Vagina (tissue), 2 donors: ENCODE results near the gene GPHB5. TPM values are rescaled to one million over a fixed set of nuclear protein-coding genes. Genes with fewer than 3 reads are reported as not detected.
"Not testable (repeated sequence)": the region's sequence is repeated elsewhere in the genome, so short reads cannot be mapped to it uniquely, and the experiment has no call there.

Source experiments
- DNase-seq, 2 donors: peaks; one replicate each; pipeline ENCODE4 v3.0.0-alpha.2; 2017; ENCODE audit errors: extremely low spot score in 2 of 2
- H3K27ac ChIP-seq: fragments of 200-600 bp; sonication (generic); one replicate; pipeline ENCODE4 v1.5.1; 2019
- H3K27me3 ChIP-seq: fragments of 200-600 bp; sonication (generic); one replicate; pipeline ENCODE4 v1.5.1; 2019
- H3K36me3 ChIP-seq, 2 donors: fragments of 200-600 bp; sonication (generic); one replicate each; pipeline ENCODE4 v1.5.1; 2017 to 2019
- H3K4me1 ChIP-seq: fragments of 200-600 bp; sonication (generic); one replicate; pipeline ENCODE4 v1.5.1; 2019
- H3K4me3 ChIP-seq, 2 donors: fragments of 200-600 bp; sonication (generic); 1 replicate in 1 of 2; 2 replicates in 1 of 2; pipeline ENCODE4 v1.5.1; 2016 to 2019
- H3K9me3 ChIP-seq: fragments of 200-600 bp; sonication (generic); one replicate; pipeline ENCODE4 v1.5.1; 2019
- POLR2A ChIP-seq, 2 donors: fragments of 450-650 bp; IDR thresholded peaks; one replicate each; pipeline ENCODE4 v1.6.1; 2017; ENCODE audit warnings: antibody characterized with exemption in 2 of 2, mild to moderate bottlenecking in 2 of 2, moderate library complexity in 2 of 2
- POLR2AphosphoS5 ChIP-seq, 2 donors: sonication (generic); formaldehyde crosslinking; IDR thresholded peaks; one replicate each; pipeline ENCODE4 v1.9.0; 2017; ENCODE audit warnings: antibody characterized with exemption in 2 of 2, mild to moderate bottlenecking in 2 of 2, low read depth in 1 of 2; ENCODE audit not compliant: insufficient read depth in 1 of 2
- intact Hi-C: fragments of 100-400 bp; cut with DNase I; formaldehyde crosslinking; loops from one replicate; pipeline ENCODE4 v1.15.1; 2023
- total RNA-seq: library from RNA; depleted of rRNA; stranded (reverse); fragments of >200 nt; gene quantifications from one replicate; pipeline ENCODE4 v1.2.3, GENCODE V29; 2016
- TF ChIP-seq, protein P1 (sequence below), 3 experiments: fragments of 450-650 bp in 2 of 3; fragments of 200-600 bp in 1 of 3; sonication (generic) in 1 of 3; IDR thresholded peaks; one replicate each; pipeline ENCODE4 v1.5.1; 2017 to 2019; ENCODE audit warnings: antibody characterized with exemption in 3 of 3, mild to moderate bottlenecking in 2 of 3, moderate library complexity in 2 of 3

Gene GPHB5
- total RNA-seq, 1 donor from 2014 or later, result not detected

DNA sequence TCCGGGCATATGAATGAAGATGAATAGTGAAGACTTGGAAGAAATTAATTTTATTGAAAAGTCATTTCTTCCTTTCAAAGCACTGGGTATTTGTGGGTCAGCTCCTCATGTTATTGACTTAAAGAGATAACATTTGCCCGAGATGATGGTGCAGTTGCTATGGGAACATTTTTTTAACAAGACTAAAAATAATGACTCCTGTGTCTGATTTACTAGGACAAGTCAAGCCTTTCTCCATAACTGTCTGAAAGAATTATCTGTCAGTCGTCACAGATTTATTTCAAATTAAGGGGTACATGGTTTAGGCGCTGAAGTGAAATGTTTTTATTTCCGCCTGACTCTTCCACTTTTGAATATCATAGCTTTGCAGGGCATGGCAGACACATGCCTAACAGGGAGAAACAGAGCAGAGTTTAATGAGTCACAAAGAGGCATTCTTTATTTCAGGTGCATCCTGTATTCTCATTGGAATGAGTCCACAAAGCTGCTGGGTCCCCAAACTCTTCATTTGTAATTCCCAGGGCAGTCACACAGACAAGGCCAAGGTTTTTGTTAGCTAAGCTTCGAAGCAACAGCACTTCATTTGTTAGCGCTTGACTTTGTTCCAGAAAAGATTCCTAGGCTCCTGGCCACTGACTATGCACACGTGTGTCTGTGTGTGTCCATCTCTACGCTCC, 4.3 kb upstream of the GPHB5 start:
- Histone ChIP-seq H3K36me3 (no peaks in the 10 kb centered on the region), H3K4me3 (no peak overlapping the region), H3K4me1 (no peaks in the 10 kb centered on the region), H3K9me3 (no peaks in the 10 kb centered on the region), H3K27ac (no peak overlapping the region), H3K27me3 (no peaks in the 10 kb centered on the region)
- intact Hi-C loops, result no loop called here
- TF ChIP-seq POLR2A (IDR thresholded peaks at IDR 0.05) (no peak), POLR2AphosphoS5 (IDR thresholded peaks at IDR 0.05; ENCODE audit: insufficient read depth in 1 of 2, low read depth in 1 of 2) (no peak)
- TF ChIP-seq, protein P1, sequence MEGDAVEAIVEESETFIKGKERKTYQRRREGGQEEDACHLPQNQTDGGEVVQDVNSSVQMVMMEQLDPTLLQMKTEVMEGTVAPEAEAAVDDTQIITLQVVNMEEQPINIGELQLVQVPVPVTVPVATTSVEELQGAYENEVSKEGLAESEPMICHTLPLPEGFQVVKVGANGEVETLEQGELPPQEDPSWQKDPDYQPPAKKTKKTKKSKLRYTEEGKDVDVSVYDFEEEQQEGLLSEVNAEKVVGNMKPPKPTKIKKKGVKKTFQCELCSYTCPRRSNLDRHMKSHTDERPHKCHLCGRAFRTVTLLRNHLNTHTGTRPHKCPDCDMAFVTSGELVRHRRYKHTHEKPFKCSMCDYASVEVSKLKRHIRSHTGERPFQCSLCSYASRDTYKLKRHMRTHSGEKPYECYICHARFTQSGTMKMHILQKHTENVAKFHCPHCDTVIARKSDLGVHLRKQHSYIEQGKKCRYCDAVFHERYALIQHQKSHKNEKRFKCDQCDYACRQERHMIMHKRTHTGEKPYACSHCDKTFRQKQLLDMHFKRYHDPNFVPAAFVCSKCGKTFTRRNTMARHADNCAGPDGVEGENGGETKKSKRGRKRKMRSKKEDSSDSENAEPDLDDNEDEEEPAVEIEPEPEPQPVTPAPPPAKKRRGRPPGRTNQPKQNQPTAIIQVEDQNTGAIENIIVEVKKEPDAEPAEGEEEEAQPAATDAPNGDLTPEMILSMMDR (IDR thresholded peaks at IDR 0.05), result no peak
- DNase-seq, result no peak

DNA sequence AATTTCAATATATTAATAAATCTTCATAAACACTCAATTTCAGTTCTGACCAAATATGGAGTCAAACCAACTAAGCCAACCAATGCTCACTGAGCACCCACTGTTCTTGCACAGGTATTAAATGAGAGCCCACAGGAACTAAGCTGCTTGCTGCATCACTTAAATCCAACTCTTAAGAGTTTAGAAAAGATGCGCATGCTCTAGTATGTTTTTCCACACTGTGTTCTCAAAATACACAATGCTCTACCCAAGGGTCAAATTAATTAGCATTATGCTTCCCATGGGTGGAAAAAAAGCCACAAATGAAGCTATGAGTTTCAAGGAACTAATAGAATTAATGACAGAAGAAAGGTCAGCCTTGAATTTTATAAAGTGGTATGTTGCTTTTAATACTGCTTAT, 3.7 kb upstream of the GPHB5 start:
- no peak for DNase-seq
- H3K4me1 ChIP-seq, result no peaks in the 10 kb centered on the region
- intact Hi-C loops, result no loop called here

DNA sequence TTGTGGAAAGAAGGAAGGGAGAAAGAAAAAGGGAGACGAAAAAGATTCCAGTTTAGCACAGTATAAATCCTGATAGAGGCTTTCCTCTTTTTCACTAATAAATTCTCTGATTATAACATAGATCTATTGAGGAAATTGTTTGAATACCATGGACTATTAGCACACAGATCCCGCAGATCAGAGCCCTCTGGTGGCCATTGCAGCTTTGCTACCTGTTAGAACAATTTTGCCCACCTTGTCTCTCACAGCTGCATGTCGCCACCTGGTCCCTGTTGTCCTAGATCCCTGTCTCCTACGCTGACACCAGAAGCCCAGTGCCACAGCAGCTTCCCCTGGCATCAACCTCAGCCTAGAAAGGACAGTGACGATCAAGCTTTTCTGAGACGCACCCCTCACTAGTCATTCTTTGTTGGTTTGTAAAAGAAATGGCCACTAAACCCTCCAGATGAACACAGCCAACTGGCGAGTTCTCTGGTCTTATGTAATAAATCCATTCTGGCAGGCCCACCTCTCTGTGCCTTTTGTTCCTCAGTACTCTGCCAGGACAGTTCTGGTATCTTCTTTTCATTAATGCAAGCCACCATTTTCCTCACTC, 9.9 kb downstream of the GPHB5 start:
- no peaks in the 10 kb centered on the region for H3K9me3 ChIP-seq
- H3K4me3 ChIP-seq, result no peak overlapping the region

More for the DNA sequence above, 3.7 kb upstream of the GPHB5 start:
- Histone ChIP-seq H3K4me3 (no peak overlapping the region), H3K36me3 (no peaks in the 10 kb centered on the region), H3K27me3 (no peaks in the 10 kb centered on the region), H3K9me3 (no peaks in the 10 kb centered on the region), H3K27ac (no peak overlapping the region)
- TF ChIP-seq, protein P1 (IDR thresholded peaks at IDR 0.05), result no peak
- TF ChIP-seq POLR2A (IDR thresholded peaks at IDR 0.05) (no peak), POLR2AphosphoS5 (IDR thresholded peaks at IDR 0.05; ENCODE audit: insufficient read depth in 1 of 2, low read depth in 1 of 2) (no peak)

DNA sequence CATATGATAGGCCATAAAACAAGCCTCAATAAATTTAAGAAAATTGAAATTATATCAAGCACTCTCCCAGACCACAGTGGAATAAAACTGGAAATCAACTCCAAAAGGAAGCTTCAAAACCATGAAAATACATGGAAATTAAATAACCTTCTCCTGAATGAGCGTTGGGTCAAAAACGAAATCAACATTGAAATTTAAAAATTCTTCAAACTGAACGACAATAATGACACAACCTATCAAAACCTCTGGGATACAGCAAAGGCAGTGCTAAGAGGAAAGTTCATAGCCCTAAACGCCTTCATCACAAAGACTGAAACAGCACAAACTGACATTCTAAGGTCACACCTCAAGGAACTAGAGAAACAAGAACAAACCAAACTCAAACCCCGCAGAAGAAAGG, 14.3 kb downstream of the GPHB5 start:
- intact Hi-C loops, H3K4me1 ChIP-seq, H3K9me3 ChIP-seq, H3K36me3 ChIP-seq, H3K4me3 ChIP-seq, H3K27me3 ChIP-seq, H3K27ac ChIP-seq, DNase-seq: not testable (repeated sequence)

More for the DNA sequence above, 9.9 kb downstream of the GPHB5 start:
- DNase-seq, result no peak
- no peaks in the 10 kb centered on the region for H3K36me3 ChIP-seq
- H3K4me1 ChIP-seq, result peaks cover 8% of the 10 kb centered on the region
- no peak overlapping the region for H3K27ac ChIP-seq
- no peaks in the 10 kb centered on the region for H3K27me3 ChIP-seq
- TF ChIP-seq, protein P1 (IDR thresholded peaks at IDR 0.05), result no peak
- no peak for TF ChIP-seq POLR2AphosphoS5 (IDR thresholded peaks at IDR 0.05; ENCODE audit: insufficient read depth in 1 of 2, low read depth in 1 of 2)
- TF ChIP-seq POLR2A (IDR thresholded peaks at IDR 0.05), result no peak
- intact Hi-C loops, result no loop called here

DNA sequence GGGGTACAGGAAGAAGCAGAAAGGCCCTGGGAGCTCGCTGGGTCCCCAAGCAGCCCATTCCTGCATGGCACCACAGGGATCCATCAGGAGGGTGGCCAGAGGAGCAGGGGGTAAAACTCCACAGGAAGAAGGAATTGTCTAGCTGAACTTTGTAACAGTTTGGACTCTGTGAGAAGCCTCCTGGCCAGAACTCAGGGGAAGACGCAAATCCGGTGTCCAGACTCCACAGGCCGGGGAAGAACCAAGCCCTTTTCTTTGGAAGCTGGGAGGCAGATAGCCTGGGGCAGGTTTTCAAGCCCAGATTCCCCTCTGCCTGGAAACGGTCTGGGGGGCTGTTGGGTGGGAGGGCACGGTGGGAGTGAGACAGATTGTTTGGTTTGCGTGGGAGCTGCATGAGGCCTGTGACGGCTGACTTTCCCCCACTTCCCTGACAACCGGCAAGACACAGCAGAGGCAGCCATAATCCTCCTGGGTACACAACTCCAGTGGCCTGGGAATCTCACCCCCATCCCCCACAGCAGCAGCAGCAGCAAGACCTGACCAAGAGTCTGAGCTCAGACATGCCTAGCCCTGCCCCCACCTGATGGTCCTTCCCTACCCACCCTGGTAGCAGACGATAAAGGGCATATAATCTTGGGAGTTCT, 16.7 kb downstream of the GPHB5 start:
- Histone ChIP-seq H3K36me3 (no peaks in the 10 kb centered on the region), H3K9me3 (no peaks in the 10 kb centered on the region), H3K27ac (no peak overlapping the region), H3K4me1 (no peaks in the 10 kb centered on the region), H3K27me3 (no peaks in the 10 kb centered on the region), H3K4me3 (no peak overlapping the region)
- TF ChIP-seq POLR2AphosphoS5 (IDR thresholded peaks at IDR 0.05; ENCODE audit: insufficient read depth in 1 of 2, low read depth in 1 of 2), result no peak
- TF ChIP-seq, protein P1 (IDR thresholded peaks at IDR 0.05), result no peak
- TF ChIP-seq POLR2A (IDR thresholded peaks at IDR 0.05), result no peak
- intact Hi-C loops, result no loop called here
- DNase-seq, result no peak
